ENCODE data around the gene ABHD17C. TPM values are rescaled to one million over a fixed set of nuclear protein-coding genes. Genes with fewer than 3 reads are reported as not detected.
"Not testable (repeated sequence)": the region's sequence is repeated elsewhere in the genome, so short reads cannot be mapped to it uniquely, and the experiment has no call there.

Gene ABHD17C
- total and polyA plus RNA-seq, 8 donors: 2.0 to 7.9 (median 4.3) TPM

- WGBS, 2 donors: 91 to 97% methylated on average over 6 of the region's 6 CpGs
- Histone ChIP-seq H3K9me3 (no peaks in the 10 kb centered on the region), H3K4me1 (peaks cover 8 to 9% (median 8%) of the 10 kb centered on the region in 3 donors), H3K36me3 (no peaks in the 10 kb centered on the region), H3K27ac (no peak overlapping the region), H3K4me3 (no peak overlapping the region), H3K27me3 (no peaks in the 10 kb centered on the region)
- DNase-seq: no peak
- no peak for ATAC-seq
- intact Hi-C loops (cut with DNase I): no loop called here
- TF ChIP-seq CTCF (IDR thresholded peaks at IDR 0.05): no peak
- no peak for FAIRE-seq
These were observed 66.6 kb downstream of the ABHD17C start for GRCh38 chr15:80761754-80762153.

GRCh38 chr15:80763235-80763634 is 68.1 kb downstream of the ABHD17C start:
- H3K4me3 ChIP-seq; ATAC-seq; H3K27me3 ChIP-seq; H3K27ac ChIP-seq; DNase-seq; intact Hi-C loops (cut with DNase I); H3K9me3 ChIP-seq; FAIRE-seq; H3K36me3 ChIP-seq; H3K4me1 ChIP-seq: not testable (repeated sequence)
- 93 to 98% methylated on average over 3 of the region's 3 CpGs for WGBS, 2 donors

- H3K9me3 ChIP-seq: no peaks in the 10 kb centered on the region
- no peak for DNase-seq
- ATAC-seq: no peak
- no peak for TF ChIP-seq CTCF (IDR thresholded peaks at IDR 0.05)
- H3K4me3 ChIP-seq: no peak overlapping the region
- H3K36me3 ChIP-seq: no peaks in the 10 kb centered on the region
- no peak for FAIRE-seq
- intact Hi-C loops (cut with DNase I): no loop called here
- H3K27me3 ChIP-seq: no peaks in the 10 kb centered on the region
- H3K27ac ChIP-seq: no peak overlapping the region
- H3K4me1 ChIP-seq: no peaks in the 10 kb centered on the region
- WGBS, 2 donors: 84 to 87% methylated on average over 3 of the region's 3 CpGs
These were observed 69.4 kb downstream of the ABHD17C start for GRCh38 chr15:80764535-80764934.

- DNase-seq (no peak), FAIRE-seq (no peak), ATAC-seq (no peak)
- no peak overlapping the region for H3K4me3 ChIP-seq
- intact Hi-C loops (cut with DNase I): no loop called here
- 84 to 88% methylated on average over 3 of the region's 3 CpGs for WGBS, 2 donors
- no peak overlapping the region for H3K27ac ChIP-seq
- H3K4me1 ChIP-seq: no peaks in the 10 kb centered on the region
- no peak for TF ChIP-seq CTCF (IDR thresholded peaks at IDR 0.05)
- H3K9me3 ChIP-seq: no peaks in the 10 kb centered on the region
- H3K27me3 ChIP-seq: no peaks in the 10 kb centered on the region
- H3K36me3 ChIP-seq: no peaks in the 10 kb centered on the region
These were observed 71.2 kb downstream of the ABHD17C start for GRCh38 chr15:80766275-80766674.

- H3K27me3 ChIP-seq: no peaks in the 10 kb centered on the region
- DNase-seq (no peak), FAIRE-seq (no peak), ATAC-seq (no peak)
- H3K36me3 ChIP-seq: no peaks in the 10 kb centered on the region
- 78 to 88% methylated on average over 1 of the region's 1 CpG for WGBS, 2 donors
- H3K4me1 ChIP-seq: no peaks in the 10 kb centered on the region
- H3K27ac ChIP-seq: no peak overlapping the region
- no peak overlapping the region for H3K4me3 ChIP-seq
- intact Hi-C loops (cut with DNase I): no loop called here
- no peak for TF ChIP-seq CTCF (IDR thresholded peaks at IDR 0.05)
- H3K9me3 ChIP-seq: no peaks in the 10 kb centered on the region
These were observed 73.0 kb downstream of the ABHD17C start for GRCh38 chr15:80768158-80768557.

Data from pancreas (tissue), 10 donors.